ENCODE measurements around the gene C14orf132. TPM values are rescaled to one million over a fixed set of nuclear protein-coding genes. Genes with fewer than 3 reads are reported as not detected.

C14orf132 gene
- total RNA-seq, 2 experiments from 2014 or later = 1.6 to 2.3 TPM

DNA sequence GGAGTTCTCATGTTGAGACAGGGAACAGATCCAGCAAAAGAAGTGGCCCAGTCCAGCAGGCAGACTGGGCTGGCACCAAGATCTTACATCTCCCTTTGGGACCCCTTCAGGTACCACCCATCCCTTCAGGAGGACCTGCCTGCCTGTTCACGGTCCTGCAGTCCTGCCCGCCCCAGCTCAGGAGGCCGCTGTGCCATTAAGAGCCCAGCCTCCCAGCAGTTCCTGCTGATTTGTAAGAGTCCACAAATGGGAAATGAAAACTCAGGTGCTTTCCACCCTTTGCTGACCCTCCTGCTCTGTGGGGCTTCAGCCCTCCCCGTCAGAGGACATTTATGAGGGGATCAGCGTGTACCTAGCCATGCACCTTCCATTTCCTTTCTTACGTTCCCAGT is 39.5 kb downstream of the C14orf132 start:
- Mint-ChIP-seq H3K4me3 (no peak overlapping the region), H3K9me3 (peaks cover 4% of the 10 kb centered on the region), H3K27me3 (peaks cover 23% of the 10 kb centered on the region), H3K36me3 (ENCODE audit: low read depth) (no peaks in the 10 kb centered on the region), H3K27ac (no peak overlapping the region), H3K4me1 (ENCODE audit: low read depth) (no peaks in the 10 kb centered on the region)
- DNase-seq = no peak
- TF ChIP-seq, protein P1, sequence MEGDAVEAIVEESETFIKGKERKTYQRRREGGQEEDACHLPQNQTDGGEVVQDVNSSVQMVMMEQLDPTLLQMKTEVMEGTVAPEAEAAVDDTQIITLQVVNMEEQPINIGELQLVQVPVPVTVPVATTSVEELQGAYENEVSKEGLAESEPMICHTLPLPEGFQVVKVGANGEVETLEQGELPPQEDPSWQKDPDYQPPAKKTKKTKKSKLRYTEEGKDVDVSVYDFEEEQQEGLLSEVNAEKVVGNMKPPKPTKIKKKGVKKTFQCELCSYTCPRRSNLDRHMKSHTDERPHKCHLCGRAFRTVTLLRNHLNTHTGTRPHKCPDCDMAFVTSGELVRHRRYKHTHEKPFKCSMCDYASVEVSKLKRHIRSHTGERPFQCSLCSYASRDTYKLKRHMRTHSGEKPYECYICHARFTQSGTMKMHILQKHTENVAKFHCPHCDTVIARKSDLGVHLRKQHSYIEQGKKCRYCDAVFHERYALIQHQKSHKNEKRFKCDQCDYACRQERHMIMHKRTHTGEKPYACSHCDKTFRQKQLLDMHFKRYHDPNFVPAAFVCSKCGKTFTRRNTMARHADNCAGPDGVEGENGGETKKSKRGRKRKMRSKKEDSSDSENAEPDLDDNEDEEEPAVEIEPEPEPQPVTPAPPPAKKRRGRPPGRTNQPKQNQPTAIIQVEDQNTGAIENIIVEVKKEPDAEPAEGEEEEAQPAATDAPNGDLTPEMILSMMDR (IDR thresholded peaks at IDR 0.05) = no peak
- ChIA-PET POLR2A (no interaction called here), CTCF (no interaction called here)
- intact Hi-C loops (cut with micrococcal nuclease) = no loop called here
- ATAC-seq = no peak

DNA sequence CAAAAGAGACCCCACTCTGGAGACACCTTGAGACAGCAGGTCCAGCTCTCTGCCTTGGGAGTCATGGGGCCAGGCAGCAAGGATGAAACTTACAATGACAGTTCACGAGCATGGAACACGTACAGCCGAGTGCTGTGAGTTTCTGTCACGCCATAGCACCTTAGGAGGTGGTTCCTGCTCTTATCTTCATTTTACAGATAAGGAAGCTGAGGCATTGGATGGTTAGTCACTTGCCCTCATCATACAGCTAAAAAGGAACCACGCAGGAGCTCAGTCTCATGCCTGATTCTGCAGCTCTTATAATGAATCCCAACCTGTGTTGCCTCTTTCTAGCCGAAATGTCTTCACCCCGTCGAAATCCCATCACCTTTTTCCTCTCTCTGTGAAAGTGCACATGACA is 39.9 kb downstream of the C14orf132 start:
- Mint-ChIP-seq H3K4me1 (ENCODE audit: low read depth) (no peaks in the 10 kb centered on the region), H3K27me3 (peaks cover 21% of the 10 kb centered on the region), H3K4me3 (no peak overlapping the region), H3K36me3 (ENCODE audit: low read depth) (no peaks in the 10 kb centered on the region), H3K9me3 (no peaks in the 10 kb centered on the region), H3K27ac (no peak overlapping the region)
- DNase-seq (no peak), ATAC-seq (no peak)
- CTCF ChIA-PET = no interaction called here
- TF ChIP-seq, protein P1 (IDR thresholded peaks at IDR 0.05) = no peak
- POLR2A ChIA-PET = no interaction called here
- intact Hi-C loops (cut with micrococcal nuclease) = no loop called here

DNA sequence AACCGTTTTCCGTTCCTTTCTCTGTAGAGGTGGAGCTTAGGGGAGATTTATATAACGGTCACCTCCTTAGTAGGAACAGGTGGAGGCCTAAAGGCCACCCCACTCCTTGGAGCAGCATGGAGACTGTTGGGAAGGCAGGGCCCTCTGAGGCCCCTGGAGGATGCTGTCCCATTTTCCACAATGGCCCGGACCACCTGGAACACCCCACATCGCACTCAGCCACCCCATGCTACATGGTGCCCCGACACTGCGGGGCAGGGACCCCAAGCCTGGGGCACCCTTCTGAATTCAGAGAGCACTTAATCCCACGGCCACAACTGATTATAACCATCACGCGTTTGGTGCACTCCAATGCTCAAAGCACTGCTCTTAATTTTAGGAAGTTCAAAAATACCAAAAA is 41.4 kb downstream of the C14orf132 start:
- DNase-seq (no peak), ATAC-seq (no peak)
- Mint-ChIP-seq H3K27me3 (peaks cover 20% of the 10 kb centered on the region), H3K4me1 (ENCODE audit: low read depth) (no peaks in the 10 kb centered on the region), H3K27ac (no peak overlapping the region), H3K4me3 (no peak overlapping the region), H3K9me3 (no peaks in the 10 kb centered on the region), H3K36me3 (ENCODE audit: low read depth) (no peaks in the 10 kb centered on the region)
- TF ChIP-seq, protein P1 (IDR thresholded peaks at IDR 0.05) = no peak
- POLR2A ChIA-PET = no interaction called here
- CTCF ChIA-PET = no interaction called here
- intact Hi-C loops (cut with micrococcal nuclease) = no loop called here

DNA sequence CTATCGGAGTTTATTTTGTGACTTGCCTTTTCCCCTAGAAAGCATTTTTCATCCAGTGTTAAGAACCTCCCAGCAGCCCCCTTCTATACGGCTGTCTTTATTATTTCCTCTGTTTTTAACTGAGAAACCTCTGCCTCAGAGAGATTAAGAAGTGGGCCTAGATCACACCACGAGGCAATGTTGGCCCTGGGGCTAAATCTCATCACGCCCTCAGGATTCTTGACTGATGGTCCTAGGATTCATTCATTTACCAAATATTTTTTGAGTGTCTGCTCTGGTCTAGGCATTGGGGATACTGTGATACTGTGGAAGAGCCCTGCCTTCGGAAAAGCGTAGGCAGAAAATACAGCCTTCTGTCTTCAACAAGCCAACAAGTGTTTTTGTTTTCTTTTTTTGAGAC is 42.1 kb downstream of the C14orf132 start:
- ATAC-seq = no peak
- CTCF ChIA-PET = no interaction called here
- Mint-ChIP-seq H3K9me3 (no peaks in the 10 kb centered on the region), H3K4me3 (no peak overlapping the region), H3K4me1 (ENCODE audit: low read depth) (no peaks in the 10 kb centered on the region), H3K27ac (no peak overlapping the region), H3K27me3 (peaks cover 19% of the 10 kb centered on the region), H3K36me3 (ENCODE audit: low read depth) (no peaks in the 10 kb centered on the region)
- POLR2A ChIA-PET = no interaction called here
- TF ChIP-seq, protein P1 (IDR thresholded peaks at IDR 0.05) = no peak
- DNase-seq = no peak
- intact Hi-C loops (cut with micrococcal nuclease) = no loop called here

DNA sequence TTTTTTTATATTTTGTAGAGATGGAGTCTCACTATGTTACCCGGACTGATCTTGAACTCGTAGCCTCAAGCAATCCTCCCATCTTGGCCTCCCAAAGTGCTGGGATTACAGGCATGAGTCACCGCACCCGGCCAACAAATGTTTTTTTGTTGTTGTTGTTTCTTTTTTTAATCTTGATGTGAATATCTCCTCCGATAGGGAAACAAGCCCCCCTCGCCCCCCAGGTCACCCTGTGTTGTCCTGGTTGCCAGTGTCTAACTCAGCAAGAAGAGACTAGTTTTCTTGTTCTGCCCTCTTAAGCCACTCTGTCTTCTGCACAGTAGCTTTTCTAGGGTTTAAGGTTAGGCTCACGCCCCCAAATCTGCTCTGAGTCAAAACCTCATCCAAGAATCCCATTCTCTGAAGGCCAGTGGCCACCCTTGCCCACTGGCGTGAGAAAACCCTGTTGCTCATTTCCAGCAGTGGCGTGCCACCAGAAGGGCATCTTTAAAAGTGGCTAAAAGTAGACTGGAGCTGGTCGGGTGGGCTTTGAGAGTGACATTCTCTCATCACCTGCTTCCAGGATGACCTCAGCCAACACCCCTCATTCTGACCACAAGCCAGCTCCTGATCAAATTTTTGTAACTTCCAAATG is 42.7 kb downstream of the C14orf132 start:
- H3K27ac Mint-ChIP-seq = no peak overlapping the region
- DNase-seq = no peak
- intact Hi-C loops (cut with micrococcal nuclease) = no loop called here
- no peaks in the 10 kb centered on the region for H3K4me1 Mint-ChIP-seq (ENCODE audit: low read depth)
- ChIA-PET CTCF (interaction anchor here (1.2 kb wide), 1 partner anchor 88 kb away, joined by 3 read pairs; no protein-coding TSS in a partner anchor), POLR2A (no interaction called here)
- H3K36me3 Mint-ChIP-seq (ENCODE audit: low read depth) = no peaks in the 10 kb centered on the region
- TF ChIP-seq, protein P1 (IDR thresholded peaks at IDR 0.05) = no peak
- peaks cover 18% of the 10 kb centered on the region for H3K27me3 Mint-ChIP-seq
- no peaks in the 10 kb centered on the region for H3K9me3 Mint-ChIP-seq
- no peak for ATAC-seq
- H3K4me3 Mint-ChIP-seq = no peak overlapping the region
